Fibroblast of pulmonary artery (primary cell): Measurements from ENCODE around the gene KLRF1.

Experiments
- DNase-seq: peaks from one replicate; pipeline ENCODE4 v3.0.0-alpha.2; 2010; ENCODE audit warnings: low read depth
- H3K4me3 ChIP-seq: replicated peaks from 2 replicates; pipeline ENCODE4 v1.5.1; 2011; ENCODE audit warnings: low read depth, mild to moderate bottlenecking, control low read depth, low read length, moderate library complexity
- TF ChIP-seq, protein P1 (sequence below): IDR thresholded peaks from 2 replicates; pipeline ENCODE4 v1.5.1; 2011; ENCODE audit warnings: mild to moderate bottlenecking, control low read depth, low read length, inconsistent platforms; ENCODE audit errors: missing control alignments

KLRF1 gene

DNA sequence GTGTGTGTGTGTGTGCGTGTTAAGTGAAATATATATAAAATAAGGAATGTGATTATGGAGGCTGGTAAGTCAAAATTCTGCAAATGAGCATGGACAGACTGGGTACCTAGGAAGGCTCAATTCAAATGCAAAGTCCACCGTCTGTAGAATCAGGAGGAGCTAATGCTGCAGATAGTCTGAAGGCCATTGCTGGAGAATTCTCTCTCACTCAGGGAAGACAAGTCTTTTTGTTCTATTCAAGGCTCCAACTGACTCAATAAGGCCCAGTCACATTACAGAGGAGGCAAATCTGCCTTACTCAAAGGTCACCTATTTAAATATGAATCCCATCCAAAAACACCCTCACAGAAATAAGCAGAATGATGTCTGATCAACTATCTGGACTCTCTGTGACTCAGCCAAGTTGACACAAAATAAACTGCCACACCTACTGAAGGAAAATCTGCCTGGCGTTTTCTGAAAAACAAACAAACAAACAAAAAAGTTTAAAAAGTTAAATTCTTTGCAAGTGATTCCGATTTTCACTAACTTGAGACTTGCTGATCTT is 53.3 kb downstream of the KLRF1 start:
- TF ChIP-seq, protein P1, sequence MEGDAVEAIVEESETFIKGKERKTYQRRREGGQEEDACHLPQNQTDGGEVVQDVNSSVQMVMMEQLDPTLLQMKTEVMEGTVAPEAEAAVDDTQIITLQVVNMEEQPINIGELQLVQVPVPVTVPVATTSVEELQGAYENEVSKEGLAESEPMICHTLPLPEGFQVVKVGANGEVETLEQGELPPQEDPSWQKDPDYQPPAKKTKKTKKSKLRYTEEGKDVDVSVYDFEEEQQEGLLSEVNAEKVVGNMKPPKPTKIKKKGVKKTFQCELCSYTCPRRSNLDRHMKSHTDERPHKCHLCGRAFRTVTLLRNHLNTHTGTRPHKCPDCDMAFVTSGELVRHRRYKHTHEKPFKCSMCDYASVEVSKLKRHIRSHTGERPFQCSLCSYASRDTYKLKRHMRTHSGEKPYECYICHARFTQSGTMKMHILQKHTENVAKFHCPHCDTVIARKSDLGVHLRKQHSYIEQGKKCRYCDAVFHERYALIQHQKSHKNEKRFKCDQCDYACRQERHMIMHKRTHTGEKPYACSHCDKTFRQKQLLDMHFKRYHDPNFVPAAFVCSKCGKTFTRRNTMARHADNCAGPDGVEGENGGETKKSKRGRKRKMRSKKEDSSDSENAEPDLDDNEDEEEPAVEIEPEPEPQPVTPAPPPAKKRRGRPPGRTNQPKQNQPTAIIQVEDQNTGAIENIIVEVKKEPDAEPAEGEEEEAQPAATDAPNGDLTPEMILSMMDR = no peak
- DNase-seq = no peak
- H3K4me3 ChIP-seq = no peak overlapping the region

GRCh38 chr12:9881246-9881645 is 54.0 kb downstream of the KLRF1 start, which contains the start of gene KLRF2:
KLRF2 (plus strand) TSS chr12:9881489; CDS start chr12:9881596, 107 bp downstream.
- TF ChIP-seq, protein P1 = no peak
- no peak for DNase-seq
- no peak within 1 kb of the TSS for H3K4me3 ChIP-seq

- TF ChIP-seq, protein P1 = no peak
- no peak for DNase-seq
- no peak overlapping the region for H3K4me3 ChIP-seq
Measured at GRCh38 chr12:9881988-9882387, 54.7 kb downstream of the KLRF1 start.

DNA sequence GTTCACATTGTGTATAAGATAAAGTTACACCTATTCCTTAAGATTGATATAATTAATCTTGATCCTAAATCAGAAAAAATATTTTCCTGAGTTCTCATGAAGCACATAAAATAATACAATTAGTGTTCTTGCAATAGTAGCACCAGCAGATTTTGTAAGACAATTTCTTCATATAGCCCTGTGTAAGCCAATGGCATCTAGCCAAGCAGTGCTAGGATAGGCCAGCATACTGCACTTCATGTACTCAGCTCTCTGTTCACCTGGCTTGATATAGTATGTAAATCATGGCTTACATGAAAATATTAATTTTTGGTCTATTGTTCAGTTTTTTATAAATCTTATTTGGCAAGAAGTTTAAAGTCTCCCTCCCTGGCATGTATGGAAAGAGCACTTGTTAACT is 55.9 kb downstream of the KLRF1 start:
- no peak overlapping the region for H3K4me3 ChIP-seq
- peak; percentile 35 for DNase-seq
- TF ChIP-seq, protein P1 = no peak

- DNase-seq = no peak
- TF ChIP-seq, protein P1 = no peak
- H3K4me3 ChIP-seq = no peak overlapping the region
Measured at GRCh38 chr12:9888665-9889273, 61.5 kb downstream of the KLRF1 start.
